ENCODE measurements around the gene MCC.

Gene MCC

DNA sequence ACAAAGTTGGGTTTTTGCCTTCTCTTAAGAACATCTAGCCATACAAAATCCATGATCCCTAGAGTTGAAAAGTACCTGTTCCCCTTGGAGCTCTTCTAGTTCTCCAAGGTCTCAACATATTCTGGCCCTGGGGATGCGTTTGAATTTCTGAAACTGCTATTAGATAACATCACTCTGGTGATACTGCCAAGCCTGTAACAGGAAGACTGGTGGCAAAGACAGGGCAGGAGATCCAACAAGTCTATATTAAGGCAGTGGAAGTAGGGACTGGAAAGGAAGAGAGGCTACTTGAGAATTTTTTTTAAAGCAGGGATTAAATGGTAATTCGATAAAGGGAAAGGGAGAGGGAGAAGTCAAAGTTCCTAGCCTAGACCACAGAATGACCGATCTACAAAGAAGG, 264.9 kb downstream of the MCC start:
- TF ChIP-seq CTCF (IDR thresholded peaks at IDR 0.05): no peak

- TF ChIP-seq CTCF (IDR thresholded peaks at IDR 0.05): no peak
Measured at GRCh38 chr5:113221294-113222176, 266.7 kb downstream of the MCC start.

GRCh38 chr5:113219695-113220094, 268.6 kb downstream of the MCC start:
- no peak for TF ChIP-seq CTCF (IDR thresholded peaks at IDR 0.05)

GRCh38 chr5:113218906-113219517, 269.2 kb downstream of the MCC start:
- TF ChIP-seq CTCF (IDR thresholded peaks at IDR 0.05): no peak

GRCh38 chr5:113218200-113218599, 270.1 kb downstream of the MCC start:
- no peak for TF ChIP-seq CTCF (IDR thresholded peaks at IDR 0.05)

- TF ChIP-seq CTCF (IDR thresholded peaks at IDR 0.05): no peak
Measured at GRCh38 chr5:113217619-113218184, 270.6 kb downstream of the MCC start.

DNA sequence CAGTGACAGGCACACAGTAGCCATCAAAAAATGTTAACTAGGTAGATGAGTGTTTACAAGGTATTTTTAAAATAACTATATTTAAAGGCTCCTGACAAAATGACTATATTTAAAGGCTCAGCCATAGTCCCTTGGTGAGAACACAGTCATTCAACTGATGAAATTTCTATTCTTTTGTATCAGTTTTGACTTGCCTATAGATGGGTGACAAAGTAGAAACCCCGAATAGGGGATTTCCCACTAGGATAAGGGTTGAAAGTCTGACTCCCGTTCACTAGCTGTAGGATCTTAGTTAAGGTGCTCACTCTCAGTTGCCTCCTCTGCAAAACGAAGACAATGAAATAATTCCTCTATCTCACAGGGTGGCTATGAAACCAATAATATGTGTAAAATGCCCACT, 271.7 kb downstream of the MCC start:
- no peak for TF ChIP-seq CTCF (IDR thresholded peaks at IDR 0.05)
